K562 (cell line): ENCODE data around the gene EFCAB5. TPM values are rescaled to one million over a fixed set of nuclear protein-coding genes. Genes with fewer than 3 reads are reported as not detected.

Experiments used
- ASH1L ChIP-seq: fragments of 450-650 bp; IDR thresholded peaks from 2 replicates; pipeline ENCODE4 v1.6.1; 2018; ENCODE audit warnings: borderline replicate concordance, mild to moderate bottlenecking, low read depth; ENCODE audit not compliant: partially characterized antibody
- CC2D1A ChIP-seq: fragments of 450-650 bp; IDR thresholded peaks from 2 replicates; pipeline ENCODE4 v1.6.1; 2017; ENCODE audit warnings: mild to moderate bottlenecking
- FOXK1 ChIP-seq: sonication (generic); formaldehyde crosslinking; IDR thresholded peaks from 2 replicates; pipeline ENCODE4 v1.8.0; 2022; ENCODE audit warnings: missing genetic modification reagents, mild to moderate bottlenecking, borderline replicate concordance
- HDAC3 ChIP-seq: fragments of 450-650 bp; IDR thresholded peaks from 2 replicates; pipeline ENCODE4 v1.6.1; 2018; ENCODE audit warnings: borderline replicate concordance, mild to moderate bottlenecking, moderate library complexity; ENCODE audit not compliant: partially characterized antibody
- JUN ChIP-seq, 2 experiments: sonication (generic) in 1 of 2; formaldehyde crosslinking in 1 of 2; IDR thresholded peaks; 2 replicates each; pipeline versions ENCODE4 v1.6.1 to v1.8.0; 2012 to 2022; ENCODE audit warnings: borderline replicate concordance in 2 of 2, mild to moderate bottlenecking in 2 of 2, improper control_type of control experiment in 1 of 2, low read depth in 1 of 2, low read length in 1 of 2, missing genetic modification reagents in 1 of 2
- KAT8 ChIP-seq: fragments of 450-650 bp; IDR thresholded peaks from 2 replicates; pipeline ENCODE4 v1.6.1; 2016; ENCODE audit warnings: low read depth, mild to moderate bottlenecking
- KDM5B ChIP-seq: fragments of 200-600 bp; sonication (generic); IDR thresholded peaks from 2 replicates; pipeline ENCODE4 v1.6.1; 2012; ENCODE audit warnings: low read depth, mild to moderate bottlenecking, moderate library complexity, low read length, control low read depth, inconsistent platforms; ENCODE audit not compliant: insufficient replicate concordance
- MTA2 ChIP-seq: fragments of 450-650 bp; IDR thresholded peaks from 2 replicates; pipeline ENCODE4 v1.6.1; 2016; ENCODE audit warnings: low read depth
- RFX1 ChIP-seq: fragments of 450-650 bp; IDR thresholded peaks from 2 replicates; pipeline ENCODE4 v1.6.1; 2016; ENCODE audit warnings: mild to moderate bottlenecking, moderate library complexity
- SLC30A9 ChIP-seq: fragments of 250-450 bp; sonication (Bioruptor Pico); IDR thresholded peaks from 2 replicates; pipeline ENCODE4 v1.8.0; 2022; ENCODE audit warnings: mild to moderate bottlenecking, moderate library complexity
- SNRNP70 ChIP-seq: fragments of 200-400 bp; formaldehyde crosslinking; optimal IDR thresholded peaks from 2 replicates; pipeline ENCODE3; 2017; ENCODE audit warnings: low read depth, low read length
- ZC3H8 ChIP-seq: fragments of 450-650 bp; IDR thresholded peaks from 2 replicates; pipeline ENCODE4 v1.6.1; 2017
- polyA plus RNA-seq, 8 experiments: library from polyadenylated mRNA; depleted of rRNA in 4 of 8; stranded (reverse) in 5 of 8; unstranded in 3 of 8; fragments of >200 nt; fragmentation: Nextera tagmentation in 2 of 8; fragmentation: Illumina TruSeq in 1 of 8; extraction: Ambion mirVana in 2 of 8; extraction: Trizol in 1 of 8; gene quantifications; 2 replicates each; pipeline versions ENCODE4 v1.2.1 to v1.2.3, GENCODE V29; 2011 to 2014; ENCODE audit warnings: inconsistent platforms in 1 of 8, missing spikeins in 1 of 8
- total RNA-seq, 7 experiments: library from RNA; depleted of rRNA in 6 of 7; stranded (reverse); fragments of >200 nt in 6 of 7; fragmentation: Illumina TruSeq in 2 of 7; extraction: Trizol in 2 of 7; gene quantifications; 2 replicates each; pipeline versions ENCODE4 v1.2.1 to v1.2.3, GENCODE V29; 2011 to 2021; ENCODE audit warnings: low replicate concordance in 1 of 7
- TF ChIP-seq, protein P1 (sequence below): fragments of 450-650 bp; formaldehyde crosslinking; IDR thresholded peaks from 2 replicates; pipeline ENCODE4 v1.4.0; 2020; ENCODE audit warnings: mild to moderate bottlenecking
- TF ChIP-seq, protein P2 (sequence below): fragments of 250-450 bp; sonication (Bioruptor Pico); IDR thresholded peaks from 2 replicates; pipeline ENCODE4 v1.6.1; 2021; ENCODE audit warnings: mild to moderate bottlenecking
- TF ChIP-seq, protein P3 (sequence below): IDR thresholded peaks from 2 replicates; pipeline ENCODE4 v1.6.1; 2011; ENCODE audit not compliant: insufficient read length; ENCODE audit errors: extremely low read depth
- TF ChIP-seq, protein P4 (sequence below): sonication (generic); formaldehyde crosslinking; IDR thresholded peaks from 2 replicates; pipeline ENCODE4 v1.9.0; 2022; ENCODE audit warnings: mild to moderate bottlenecking, missing genetic modification reagents
- TF ChIP-seq, protein P5 (sequence below): sonication (generic); formaldehyde crosslinking; IDR thresholded peaks from 2 replicates; pipeline ENCODE4 v1.8.1; 2023; ENCODE audit warnings: mild to moderate bottlenecking, missing genetic modification reagents, moderate library complexity
- TF ChIP-seq, protein P6 (sequence below): sonication (generic); formaldehyde crosslinking; IDR thresholded peaks from 2 replicates; pipeline ENCODE4 v1.5.0; 2020; ENCODE audit warnings: missing genetic modification reagents

Gene EFCAB5
- total and polyA plus RNA-seq, 9 of the 15 experiments (the other 6 are each of a cell fraction or from before 2014, with no cell fraction given): 0.06 to 0.11 TPM; not detected in 7

DNA sequence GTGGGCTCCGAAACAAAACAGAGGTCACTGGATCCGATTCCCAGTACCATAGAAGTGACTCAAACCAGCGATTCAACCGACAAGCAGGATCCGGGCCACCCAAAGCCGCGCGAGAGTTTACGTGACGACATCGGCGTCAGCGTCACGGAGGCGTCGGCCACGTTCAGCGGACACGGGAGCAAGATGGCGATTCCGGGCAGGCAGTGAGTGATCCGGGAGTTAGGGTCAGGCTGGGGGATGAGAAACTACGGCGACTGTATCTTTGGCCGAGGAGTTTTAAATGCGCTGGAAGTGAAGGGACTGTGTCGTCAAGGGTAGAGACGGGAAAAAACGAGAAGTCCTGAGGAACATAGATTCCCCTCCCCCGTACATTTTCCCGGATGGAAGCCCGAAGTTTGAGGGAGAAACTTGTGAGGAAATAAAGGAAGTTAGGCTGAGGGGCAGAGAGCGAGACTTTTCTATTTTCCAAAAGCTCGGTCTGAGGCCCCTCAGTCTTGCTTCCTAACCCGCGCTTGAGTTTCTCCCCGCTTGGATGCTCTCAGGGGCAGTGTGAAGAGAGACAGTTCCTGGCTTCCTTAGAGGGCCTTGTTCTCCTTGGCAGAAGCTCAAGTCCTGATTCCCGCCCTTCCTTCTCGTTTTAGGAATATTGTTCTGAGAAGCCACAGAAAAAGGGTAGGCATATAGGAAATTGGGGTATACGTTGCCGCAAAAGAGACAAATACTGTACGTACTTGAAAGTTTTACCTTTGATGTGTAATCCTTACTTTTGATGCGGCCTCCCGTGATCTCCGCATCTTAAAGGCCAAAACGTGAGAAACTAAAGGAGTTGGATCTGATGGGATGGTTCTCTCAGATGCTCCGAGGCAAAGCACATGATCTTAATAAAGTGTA, 175.5 kb downstream of the EFCAB5 start, which contains the start of gene NSRP1 (continued):
- TF ChIP-seq HDAC3 (no peak), FOXK1 (CRISPR knock-in tag) (no peak), RFX1 (no peak), JUN (IDR thresholded peaks at IDR 0.05; ENCODE audit: borderline replicate concordance, low read depth, low read length) (peak; percentile 78), JUN (CRISPR knock-in tag; IDR thresholded peaks at IDR 0.05; ENCODE audit: borderline replicate concordance) (no peak), SLC30A9 (CRISPR knock-in tag) (no peak), KAT8 (no peak), ZC3H8 (no peak), ASH1L (no peak), KDM5B (peak; percentile 96), SNRNP70 (no peak), CC2D1A (peak; percentile 43; the same call in 1 of the 2 replicates), MTA2 (no peak)
- TF ChIP-seq, protein P1, sequence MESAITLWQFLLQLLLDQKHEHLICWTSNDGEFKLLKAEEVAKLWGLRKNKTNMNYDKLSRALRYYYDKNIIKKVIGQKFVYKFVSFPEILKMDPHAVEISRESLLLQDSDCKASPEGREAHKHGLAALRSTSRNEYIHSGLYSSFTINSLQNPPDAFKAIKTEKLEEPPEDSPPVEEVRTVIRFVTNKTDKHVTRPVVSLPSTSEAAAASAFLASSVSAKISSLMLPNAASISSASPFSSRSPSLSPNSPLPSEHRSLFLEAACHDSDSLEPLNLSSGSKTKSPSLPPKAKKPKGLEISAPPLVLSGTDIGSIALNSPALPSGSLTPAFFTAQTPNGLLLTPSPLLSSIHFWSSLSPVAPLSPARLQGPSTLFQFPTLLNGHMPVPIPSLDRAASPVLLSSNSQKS: peak; percentile 16; the same call in 1 of the 2 replicates
- TF ChIP-seq, protein P2, sequence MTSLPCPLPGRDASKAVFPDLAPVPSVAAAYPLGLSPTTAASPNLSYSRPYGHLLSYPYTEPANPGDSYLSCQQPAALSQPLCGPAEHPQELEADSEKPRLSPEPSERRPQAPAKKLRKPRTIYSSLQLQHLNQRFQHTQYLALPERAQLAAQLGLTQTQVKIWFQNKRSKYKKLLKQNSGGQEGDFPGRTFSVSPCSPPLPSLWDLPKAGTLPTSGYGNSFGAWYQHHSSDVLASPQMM (CRISPR knock-in tag): no peak
- TF ChIP-seq, protein P3, sequence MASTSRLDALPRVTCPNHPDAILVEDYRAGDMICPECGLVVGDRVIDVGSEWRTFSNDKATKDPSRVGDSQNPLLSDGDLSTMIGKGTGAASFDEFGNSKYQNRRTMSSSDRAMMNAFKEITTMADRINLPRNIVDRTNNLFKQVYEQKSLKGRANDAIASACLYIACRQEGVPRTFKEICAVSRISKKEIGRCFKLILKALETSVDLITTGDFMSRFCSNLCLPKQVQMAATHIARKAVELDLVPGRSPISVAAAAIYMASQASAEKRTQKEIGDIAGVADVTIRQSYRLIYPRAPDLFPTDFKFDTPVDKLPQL: peak; percentile 83
- TF ChIP-seq, protein P4, sequence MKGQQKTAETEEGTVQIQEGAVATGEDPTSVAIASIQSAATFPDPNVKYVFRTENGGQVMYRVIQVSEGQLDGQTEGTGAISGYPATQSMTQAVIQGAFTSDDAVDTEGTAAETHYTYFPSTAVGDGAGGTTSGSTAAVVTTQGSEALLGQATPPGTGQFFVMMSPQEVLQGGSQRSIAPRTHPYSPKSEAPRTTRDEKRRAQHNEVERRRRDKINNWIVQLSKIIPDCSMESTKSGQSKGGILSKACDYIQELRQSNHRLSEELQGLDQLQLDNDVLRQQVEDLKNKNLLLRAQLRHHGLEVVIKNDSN (CRISPR knock-in tag): 0 out of 2 replicates have a peak, but pooled peaks have one; percentile 28
- TF ChIP-seq, protein P5, sequence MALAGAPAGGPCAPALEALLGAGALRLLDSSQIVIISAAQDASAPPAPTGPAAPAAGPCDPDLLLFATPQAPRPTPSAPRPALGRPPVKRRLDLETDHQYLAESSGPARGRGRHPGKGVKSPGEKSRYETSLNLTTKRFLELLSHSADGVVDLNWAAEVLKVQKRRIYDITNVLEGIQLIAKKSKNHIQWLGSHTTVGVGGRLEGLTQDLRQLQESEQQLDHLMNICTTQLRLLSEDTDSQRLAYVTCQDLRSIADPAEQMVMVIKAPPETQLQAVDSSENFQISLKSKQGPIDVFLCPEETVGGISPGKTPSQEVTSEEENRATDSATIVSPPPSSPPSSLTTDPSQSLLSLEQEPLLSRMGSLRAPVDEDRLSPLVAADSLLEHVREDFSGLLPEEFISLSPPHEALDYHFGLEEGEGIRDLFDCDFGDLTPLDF (CRISPR knock-in tag): 0 out of 2 replicates have a peak, but pooled peaks have one; percentile 14
- TF ChIP-seq, protein P6, sequence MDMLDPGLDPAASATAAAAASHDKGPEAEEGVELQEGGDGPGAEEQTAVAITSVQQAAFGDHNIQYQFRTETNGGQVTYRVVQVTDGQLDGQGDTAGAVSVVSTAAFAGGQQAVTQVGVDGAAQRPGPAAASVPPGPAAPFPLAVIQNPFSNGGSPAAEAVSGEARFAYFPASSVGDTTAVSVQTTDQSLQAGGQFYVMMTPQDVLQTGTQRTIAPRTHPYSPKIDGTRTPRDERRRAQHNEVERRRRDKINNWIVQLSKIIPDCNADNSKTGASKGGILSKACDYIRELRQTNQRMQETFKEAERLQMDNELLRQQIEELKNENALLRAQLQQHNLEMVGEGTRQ (CRISPR knock-in tag): no peak
